Neural progenitor cell (in vitro differentiated cells): ENCODE results near the gene XRCC1.

Source experiments
- EZH2phosphoT487 ChIP-seq: fragments of 200-600 bp; sonication (generic); IDR thresholded peaks from 2 replicates; pipeline ENCODE4 v1.6.1; 2017; ENCODE audit warnings: antibody characterized with exemption
- TF ChIP-seq, protein P1 (sequence below): fragments of 200-600 bp; sonication (generic); IDR thresholded peaks from 2 replicates; pipeline ENCODE4 v1.5.1; 2017; ENCODE audit warnings: antibody characterized with exemption, mild to moderate bottlenecking

GRCh38 chr19:43534305-43534815 lies 41.0 kb downstream of the XRCC1 start:
- TF ChIP-seq, protein P1, sequence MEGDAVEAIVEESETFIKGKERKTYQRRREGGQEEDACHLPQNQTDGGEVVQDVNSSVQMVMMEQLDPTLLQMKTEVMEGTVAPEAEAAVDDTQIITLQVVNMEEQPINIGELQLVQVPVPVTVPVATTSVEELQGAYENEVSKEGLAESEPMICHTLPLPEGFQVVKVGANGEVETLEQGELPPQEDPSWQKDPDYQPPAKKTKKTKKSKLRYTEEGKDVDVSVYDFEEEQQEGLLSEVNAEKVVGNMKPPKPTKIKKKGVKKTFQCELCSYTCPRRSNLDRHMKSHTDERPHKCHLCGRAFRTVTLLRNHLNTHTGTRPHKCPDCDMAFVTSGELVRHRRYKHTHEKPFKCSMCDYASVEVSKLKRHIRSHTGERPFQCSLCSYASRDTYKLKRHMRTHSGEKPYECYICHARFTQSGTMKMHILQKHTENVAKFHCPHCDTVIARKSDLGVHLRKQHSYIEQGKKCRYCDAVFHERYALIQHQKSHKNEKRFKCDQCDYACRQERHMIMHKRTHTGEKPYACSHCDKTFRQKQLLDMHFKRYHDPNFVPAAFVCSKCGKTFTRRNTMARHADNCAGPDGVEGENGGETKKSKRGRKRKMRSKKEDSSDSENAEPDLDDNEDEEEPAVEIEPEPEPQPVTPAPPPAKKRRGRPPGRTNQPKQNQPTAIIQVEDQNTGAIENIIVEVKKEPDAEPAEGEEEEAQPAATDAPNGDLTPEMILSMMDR = no peak
- TF ChIP-seq EZH2phosphoT487 = no peak
